Erythroblast (primary cell): ENCODE data around the gene OPTC.
"Not testable (repeated sequence)": the region's sequence is repeated elsewhere in the genome, so short reads cannot be mapped to it uniquely, and the experiment has no call there.

Source experiments
- DNase-seq, 2 experiments: peaks; one replicate each; lab custom pipeline; 2025; lab: John Stamatoyannopoulos, UW
- GATA1 ChIP-seq: IDR thresholded peaks from 2 replicates; pipeline ENCODE4 v1.6.1; 2011; ENCODE audit warnings: low read depth, mild to moderate bottlenecking, control low read depth, low read length, moderate library complexity
- POLR2A ChIP-seq: IDR thresholded peaks from 2 replicates; pipeline ENCODE4 v1.6.1; 2011; ENCODE audit warnings: mild to moderate bottlenecking, low read length

OPTC gene

GRCh38 chr1:203509135-203509534, 15.2 kb downstream of the OPTC start:
- TF ChIP-seq GATA1 (no peak), POLR2A (no peak)
- no peak for DNase-seq

GRCh38 chr1:203511513-203511912, 17.6 kb downstream of the OPTC start:
- no peak for DNase-seq
- no peak for TF ChIP-seq GATA1
- TF ChIP-seq POLR2A: no peak

GRCh38 chr1:203511930-203512329, 18.0 kb downstream of the OPTC start:
- no peak for DNase-seq
- no peak for TF ChIP-seq POLR2A
- no peak for TF ChIP-seq GATA1

GRCh38 chr1:203512517-203512847, 18.5 kb downstream of the OPTC start:
- no peak for DNase-seq
- TF ChIP-seq GATA1 (no peak), POLR2A (no peak)

- no peak for DNase-seq
- TF ChIP-seq GATA1: no peak
Observed at GRCh38 chr1:203512848-203513584, 19.1 kb downstream of the OPTC start.

- no peak for DNase-seq
- TF ChIP-seq POLR2A (no peak), GATA1 (no peak)
Observed at GRCh38 chr1:203513585-203514031, 19.7 kb downstream of the OPTC start.

GRCh38 chr1:203516184-203516583, 22.2 kb downstream of the OPTC start:
- no peak for TF ChIP-seq GATA1
- no peak for TF ChIP-seq POLR2A
- DNase-seq: no peak

- TF ChIP-seq POLR2A (no peak), GATA1 (no peak)
- DNase-seq: no peak
Observed at GRCh38 chr1:203516906-203517305, 23.0 kb downstream of the OPTC start.

- no peak for TF ChIP-seq GATA1
- TF ChIP-seq POLR2A: no peak
- no peak for DNase-seq
Observed at GRCh38 chr1:203517426-203518110, 23.6 kb downstream of the OPTC start.

GRCh38 chr1:203518139-203518538, 24.2 kb downstream of the OPTC start:
- DNase-seq: not testable (repeated sequence)

- TF ChIP-seq GATA1: no peak
- TF ChIP-seq POLR2A: no peak
- DNase-seq: no peak
Observed at GRCh38 chr1:203518541-203518940, 24.6 kb downstream of the OPTC start.

- TF ChIP-seq GATA1 (no peak), POLR2A (no peak)
- DNase-seq: no peak
Observed at GRCh38 chr1:203519053-203519840, 25.3 kb downstream of the OPTC start.

GRCh38 chr1:203519896-203520295, 25.9 kb downstream of the OPTC start:
- DNase-seq: no peak
- TF ChIP-seq GATA1 (no peak), POLR2A (no peak)

- no peak for DNase-seq
- TF ChIP-seq GATA1: no peak
- TF ChIP-seq POLR2A: no peak
Observed at GRCh38 chr1:203520315-203520714, 26.4 kb downstream of the OPTC start.
